Inferior parietal cortex (tissue), 1 donor: ENCODE measurements around the gene WASHC2C.
"Not testable (repeated sequence)": the region's sequence is repeated elsewhere in the genome, so short reads cannot be mapped to it uniquely, and the experiment has no call there.

Experiments
- DNase-seq: peaks from one replicate; pipeline ENCODE4 v3.0.0-alpha.2; 2016; ENCODE audit errors: extremely low spot score

WASHC2C gene

DNA sequence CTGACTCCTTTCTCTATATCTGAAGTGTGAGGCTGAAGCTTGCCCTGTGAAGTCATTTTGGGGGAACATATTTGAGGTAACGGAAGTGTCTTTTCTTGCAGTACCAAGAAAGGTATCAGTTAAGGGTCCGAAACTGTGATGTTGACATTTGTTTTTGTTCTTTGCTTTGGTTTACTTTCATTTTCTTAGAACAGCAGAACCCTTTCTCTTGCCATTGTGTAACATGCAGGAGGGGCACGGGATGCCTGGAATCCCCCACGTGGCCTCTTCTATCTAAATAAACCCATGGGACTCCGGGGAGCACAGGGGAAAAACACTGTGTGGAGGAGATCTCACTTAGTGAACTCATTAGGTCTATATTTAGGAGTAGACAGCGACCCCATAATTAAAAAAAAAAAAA, 34.6 kb downstream of the WASHC2C start:
- DNase-seq: not testable (repeated sequence)

DNA sequence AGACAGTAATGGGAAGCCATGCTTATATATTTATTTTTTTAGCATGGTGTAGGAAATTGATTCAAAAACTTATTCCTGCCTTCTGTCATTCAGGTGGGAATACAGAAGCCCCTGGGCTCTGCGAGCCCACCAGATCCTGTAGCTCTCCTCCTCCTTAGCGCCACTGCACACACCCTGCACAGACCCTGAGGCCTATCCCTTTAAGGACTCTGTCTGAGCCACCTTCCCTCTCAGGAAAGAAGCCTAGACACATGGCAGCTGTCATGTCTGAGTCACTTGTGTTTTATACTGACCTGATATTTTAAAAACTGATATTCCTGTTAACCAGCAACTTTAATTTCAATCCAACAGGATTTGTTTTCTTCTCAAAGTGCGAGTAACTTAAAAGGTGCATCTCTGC, 36.0 kb downstream of the WASHC2C start:
- DNase-seq: not testable (repeated sequence)

DNA sequence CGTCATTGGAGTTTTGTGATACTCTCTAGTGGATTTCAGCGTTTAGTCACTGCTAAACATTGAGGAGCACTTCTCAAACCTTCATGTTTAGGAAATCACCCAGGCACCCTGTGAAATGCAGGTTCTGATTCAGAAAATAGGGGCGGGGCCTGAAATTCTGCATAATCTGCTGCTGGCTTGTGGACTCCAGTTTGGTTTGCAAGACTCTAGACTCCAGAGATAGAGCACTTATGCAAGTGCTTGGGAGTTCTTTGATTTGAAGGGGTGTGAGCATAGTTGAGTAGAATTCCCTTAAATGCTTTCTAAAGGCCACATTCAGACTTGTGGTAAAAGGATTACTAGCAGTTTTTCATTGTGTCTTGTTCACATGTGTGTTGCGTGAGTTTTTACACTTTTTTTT, 41.3 kb downstream of the WASHC2C start:
- DNase-seq: not testable (repeated sequence)

DNA sequence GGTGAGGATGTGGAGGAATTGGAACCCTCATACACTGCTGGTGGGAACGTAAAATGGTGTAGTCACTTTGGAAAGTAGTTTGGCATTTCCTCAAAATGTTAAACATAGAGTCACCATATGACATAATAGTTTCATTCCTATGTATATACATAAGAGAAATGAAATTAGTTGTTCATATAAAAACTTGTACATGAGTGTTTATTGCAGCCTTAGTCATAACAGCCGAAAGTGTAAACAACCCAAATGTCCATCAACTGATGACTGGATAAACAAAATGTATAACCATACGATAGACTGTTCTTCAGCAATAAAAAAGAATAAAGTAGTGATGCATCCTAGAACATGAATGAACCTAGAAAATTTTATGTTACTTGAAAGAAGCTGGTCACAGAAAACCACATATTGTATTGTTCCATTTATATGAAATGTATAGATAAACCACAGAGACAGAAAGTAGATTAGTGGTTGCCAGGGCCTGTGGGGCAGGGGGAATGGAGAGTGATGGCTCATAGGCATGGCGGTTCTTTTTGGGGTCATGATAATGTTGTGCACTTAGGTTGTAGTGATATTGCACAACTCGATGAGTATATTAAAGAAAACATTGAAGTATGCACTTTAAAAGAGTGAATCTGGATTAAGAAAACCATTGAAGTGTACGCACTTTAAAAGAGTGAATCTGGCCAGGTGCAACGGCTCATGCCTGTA, 44.8 kb downstream of the WASHC2C start:
- not testable (repeated sequence) for DNase-seq

DNA sequence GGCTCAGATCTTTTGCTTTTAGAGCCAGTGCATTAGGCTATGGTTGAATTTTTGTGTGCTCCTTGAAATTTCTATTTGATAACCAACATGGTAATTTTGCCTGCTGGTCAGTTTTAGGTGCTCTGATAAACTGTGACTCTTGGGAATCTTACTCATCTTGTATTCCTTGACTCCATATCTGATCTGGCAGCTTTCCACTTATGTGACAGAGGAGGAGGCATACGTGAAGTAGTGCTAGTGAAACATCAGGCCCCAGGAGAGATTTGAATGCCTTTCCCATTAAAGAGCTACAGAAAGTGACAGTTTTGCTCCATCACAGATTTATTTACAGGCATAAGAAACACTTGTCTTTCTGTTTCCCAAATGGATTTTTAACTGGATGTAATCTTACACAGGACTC, 59.2 kb downstream of the WASHC2C start:
- DNase-seq: not testable (repeated sequence)

DNA sequence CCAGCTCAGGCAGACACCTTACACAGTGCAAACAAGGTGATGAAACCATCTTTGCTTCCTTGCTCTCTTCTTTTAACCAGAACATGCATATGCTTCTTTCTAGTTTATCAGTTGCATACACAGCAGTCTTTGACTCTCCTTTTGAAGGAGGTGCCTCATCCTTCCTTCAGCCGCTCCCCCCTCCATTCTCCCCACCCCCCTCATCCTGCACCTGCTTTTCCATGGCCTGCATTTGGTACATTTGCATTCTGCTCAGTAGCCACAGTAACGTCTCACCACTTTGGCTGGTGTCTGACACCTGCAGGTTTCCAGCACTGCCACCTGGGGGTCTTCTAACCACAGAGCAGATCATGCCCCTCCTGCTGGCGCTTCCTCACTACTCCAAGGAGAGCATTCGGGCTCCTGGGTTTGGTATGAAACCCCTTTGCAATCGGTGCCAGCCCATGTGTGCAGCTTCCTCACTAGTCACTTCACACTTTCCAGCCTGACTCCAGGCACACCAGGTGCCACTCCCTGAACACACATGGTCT, 60.2 kb downstream of the WASHC2C start:
- not testable (repeated sequence) for DNase-seq

DNA sequence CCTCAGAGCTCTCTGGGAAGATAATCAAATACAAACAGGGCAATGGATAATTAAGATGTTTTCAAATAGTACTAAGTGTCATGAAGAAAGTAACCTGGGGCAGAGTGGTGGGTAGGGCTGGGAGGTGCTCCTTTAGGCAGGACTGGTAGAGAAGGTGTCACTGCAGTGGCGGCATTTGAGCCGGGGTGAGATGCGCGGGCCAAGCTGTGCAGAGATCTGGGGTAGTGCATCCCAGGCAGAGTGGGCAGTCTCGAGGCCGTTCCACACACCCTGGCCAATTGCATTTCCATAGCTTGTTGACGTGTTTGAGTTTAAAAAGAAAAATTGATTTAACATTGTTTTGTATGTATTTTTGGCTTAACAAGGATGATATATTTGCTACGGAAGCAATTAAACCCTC, 62.9 kb downstream of the WASHC2C start:
- not testable (repeated sequence) for DNase-seq

DNA sequence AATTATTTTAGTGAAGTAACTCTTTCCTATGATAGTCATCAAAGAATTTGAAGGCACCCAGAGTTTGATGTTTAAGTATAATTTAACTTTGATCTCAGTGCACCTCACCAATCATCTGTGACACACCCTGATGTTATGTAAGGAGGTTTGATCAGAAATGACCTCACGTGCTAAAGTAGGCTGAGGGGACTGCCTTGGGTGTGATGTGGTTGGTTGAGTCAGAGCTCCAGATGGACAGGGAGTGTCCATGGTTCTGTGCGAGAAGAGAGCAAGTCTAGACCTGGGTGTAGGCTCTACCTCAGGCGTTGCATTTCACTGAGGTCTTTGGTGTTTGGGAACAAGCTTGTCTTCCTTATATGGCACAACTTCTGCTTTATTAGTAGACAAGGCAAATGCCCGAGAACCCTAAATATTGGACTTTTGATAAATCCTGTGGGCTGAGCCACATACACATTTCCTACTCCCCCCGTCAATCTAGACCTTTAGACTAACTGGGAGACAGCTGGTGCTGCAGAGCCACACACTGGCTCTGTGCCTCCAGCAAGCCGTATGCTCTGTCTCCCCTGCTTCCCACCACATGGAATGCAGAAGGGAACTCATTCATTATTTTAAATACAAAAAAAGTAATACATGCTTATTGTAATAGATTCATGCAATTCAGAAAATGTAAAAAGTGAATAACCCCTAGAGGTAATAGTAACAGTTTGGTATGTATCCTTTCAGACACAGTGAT, 63.8 kb downstream of the WASHC2C start:
- not testable (repeated sequence) for DNase-seq

- not testable (repeated sequence) for DNase-seq
Measured at GRCh38 chr10:45794761-45795160, 67.7 kb downstream of the WASHC2C start.

GRCh38 chr10:45803060-45804010, 76.3 kb downstream of the WASHC2C start:
- not testable (repeated sequence) for DNase-seq

GRCh38 chr10:45804996-45805395, 77.9 kb downstream of the WASHC2C start:
- DNase-seq: not testable (repeated sequence)

DNA sequence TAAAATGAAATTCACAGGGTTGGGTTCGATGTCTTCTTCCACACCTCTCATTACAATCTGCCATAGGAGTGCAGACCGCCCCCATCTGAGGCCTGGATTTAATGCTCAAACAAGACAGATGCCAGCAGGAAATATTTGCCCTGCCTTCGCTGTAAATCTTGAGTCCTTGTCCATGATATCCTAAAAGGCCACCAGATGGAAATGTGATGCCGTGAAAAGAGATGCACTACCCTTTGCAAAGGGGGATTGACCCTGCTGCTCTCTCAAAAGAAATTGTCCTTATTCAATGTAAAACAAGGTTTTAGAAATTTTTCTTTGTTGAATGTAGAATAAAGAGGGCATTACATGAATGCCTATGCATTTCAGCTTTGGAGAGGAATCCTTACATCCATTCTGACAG, 82.8 kb downstream of the WASHC2C start:
- peak; percentile 11 for DNase-seq

GRCh38 chr10:45811075-45811474, 84.0 kb downstream of the WASHC2C start:
- no peak for DNase-seq

DNA sequence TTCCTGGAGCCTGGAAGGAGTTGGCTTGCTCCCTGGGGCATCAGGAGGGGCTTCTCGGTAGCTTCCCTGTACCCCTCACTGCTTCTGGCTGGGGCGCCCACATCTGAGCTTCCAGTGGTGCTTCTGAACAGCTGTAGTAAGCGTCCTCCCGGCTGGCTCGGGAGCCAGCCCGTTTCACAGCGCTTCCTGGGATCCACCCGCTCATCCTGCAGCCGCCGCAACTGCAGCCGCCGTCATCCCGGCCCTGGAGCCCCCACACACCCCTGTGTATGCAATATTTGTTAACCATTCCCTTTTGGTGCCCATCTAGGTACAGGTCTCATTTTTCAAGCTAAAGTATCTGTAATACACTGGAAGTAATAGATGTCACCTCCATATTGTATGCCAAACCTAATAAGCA, 85.9 kb downstream of the WASHC2C start:
- not testable (repeated sequence) for DNase-seq

DNA sequence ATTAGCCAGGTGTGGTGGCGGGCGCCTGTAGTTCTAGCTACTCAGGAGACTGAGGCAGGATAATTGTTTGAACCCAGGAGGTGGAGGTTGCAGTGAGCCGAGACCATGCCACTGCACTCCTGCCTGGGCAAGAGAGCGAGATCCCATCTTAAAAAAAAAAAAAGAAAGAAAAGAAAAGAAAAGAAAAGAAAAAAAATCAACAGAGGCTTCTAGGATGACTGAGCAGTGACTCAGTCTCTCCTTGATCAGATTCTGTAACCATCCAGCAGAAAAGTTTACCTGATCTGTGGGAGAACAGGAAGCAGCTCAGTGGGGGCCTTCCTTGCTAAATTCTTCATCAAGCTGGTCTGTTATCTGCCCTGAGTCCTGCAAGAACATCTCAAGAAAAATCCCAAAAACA, 87.1 kb downstream of the WASHC2C start:
- DNase-seq: not testable (repeated sequence)

DNA sequence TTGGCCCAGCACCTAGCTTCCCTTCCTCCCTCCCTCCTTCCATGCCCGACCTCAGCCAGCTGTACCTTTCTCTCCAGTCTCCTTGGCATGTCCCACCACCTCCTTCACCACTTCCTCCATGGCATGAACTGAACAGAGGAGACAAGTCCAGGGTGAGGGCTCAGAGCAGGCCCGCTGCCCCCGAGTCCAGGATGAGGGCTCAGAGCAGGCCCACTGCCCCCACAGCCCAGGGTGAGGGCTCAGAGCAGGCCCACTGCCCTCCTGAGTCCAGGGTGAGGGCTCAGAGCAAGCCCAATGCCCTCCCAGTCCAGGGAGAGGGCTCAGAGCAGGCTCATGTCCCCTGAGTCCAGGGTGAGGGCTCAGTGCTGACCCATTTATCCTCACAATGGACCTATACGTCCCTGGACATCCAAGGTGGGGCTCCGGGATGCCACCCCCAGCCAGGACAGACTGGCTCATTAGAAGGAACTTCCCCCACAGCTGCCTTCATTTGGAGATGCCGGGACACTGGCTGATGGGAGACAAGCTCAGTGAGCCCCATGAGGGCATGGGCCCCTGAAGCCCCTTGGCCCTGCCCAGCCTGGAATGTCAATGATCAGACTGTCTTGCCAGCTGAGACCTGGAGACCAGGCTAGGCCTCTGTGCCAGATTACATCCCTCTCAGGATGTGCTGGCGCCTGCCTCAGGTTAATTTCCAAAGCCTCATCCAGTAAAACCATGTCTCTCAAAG, 90.2 kb downstream of the WASHC2C start:
- DNase-seq: no peak

DNA sequence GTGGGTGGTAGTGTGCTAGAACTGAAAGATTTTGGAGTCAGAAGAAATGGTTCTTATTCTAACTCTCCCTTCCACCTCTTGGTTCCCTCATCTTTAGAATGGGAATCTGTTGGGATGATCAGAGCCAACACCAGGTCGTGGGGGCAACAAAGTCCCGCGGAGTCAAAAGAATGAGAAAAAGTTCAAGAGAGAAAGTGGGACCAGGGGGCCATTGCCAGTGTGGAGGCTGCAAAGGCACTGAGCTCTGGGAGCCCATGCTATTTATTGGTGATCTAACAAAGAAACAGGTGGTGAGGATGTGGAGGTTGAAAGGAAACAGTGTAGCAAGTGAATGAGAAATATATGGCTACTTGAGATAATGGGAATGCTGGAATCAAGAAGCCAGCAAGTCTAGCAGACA, 90.8 kb downstream of the WASHC2C start:
- DNase-seq: no peak

DNA sequence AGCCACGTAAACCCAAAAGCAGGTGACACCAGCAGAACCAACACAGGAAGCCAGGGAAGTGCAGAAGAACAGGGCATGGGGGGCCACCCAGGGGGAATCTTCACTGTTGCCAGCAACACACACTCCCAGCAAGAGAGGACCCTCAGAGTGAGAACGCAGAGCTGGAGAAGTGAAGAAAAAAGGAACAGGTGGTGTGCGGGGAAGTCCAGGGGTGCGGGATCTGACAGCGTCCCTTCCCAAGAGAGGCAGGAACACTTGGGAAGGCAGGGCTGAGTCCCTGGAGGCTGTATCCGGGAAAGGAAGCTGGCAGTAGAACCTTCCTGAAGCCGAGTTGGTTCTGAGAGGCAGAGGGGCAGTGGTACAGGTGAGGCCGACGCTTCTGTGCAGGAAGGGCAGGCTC, 92.5 kb downstream of the WASHC2C start:
- DNase-seq: no peak

DNA sequence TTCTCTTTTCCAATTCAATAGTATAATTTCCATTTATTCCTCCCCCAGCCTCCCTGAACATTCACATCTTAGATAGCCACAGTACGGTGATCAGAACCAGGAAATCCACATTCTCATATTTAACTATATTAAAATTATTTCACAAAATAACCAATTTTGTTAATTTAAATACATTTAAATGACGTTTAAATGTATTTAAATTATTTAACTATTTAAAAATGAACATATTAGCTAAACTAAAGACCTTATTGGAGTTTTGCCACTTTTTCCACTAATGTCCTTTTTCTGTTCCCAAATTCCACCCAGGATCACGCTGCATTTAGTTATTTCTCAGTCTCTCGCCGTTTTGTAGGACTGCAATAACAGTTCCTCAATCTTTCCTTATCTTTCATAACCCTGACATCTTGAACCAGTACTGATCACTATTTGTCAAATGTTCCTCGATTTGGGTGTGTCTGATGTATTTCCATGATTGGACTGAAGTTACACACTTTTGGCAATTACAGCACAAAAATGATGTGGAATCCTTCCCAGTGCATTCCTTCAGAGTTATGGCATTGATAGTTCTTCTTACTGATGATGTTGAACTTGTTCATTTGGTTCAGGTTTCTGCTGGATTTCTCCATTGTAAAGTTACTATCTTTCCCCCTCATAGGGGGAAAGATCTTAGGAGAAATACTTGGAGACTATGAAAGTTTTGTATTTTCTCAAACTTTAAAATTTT, 93.2 kb downstream of the WASHC2C start:
- DNase-seq: not testable (repeated sequence)

DNA sequence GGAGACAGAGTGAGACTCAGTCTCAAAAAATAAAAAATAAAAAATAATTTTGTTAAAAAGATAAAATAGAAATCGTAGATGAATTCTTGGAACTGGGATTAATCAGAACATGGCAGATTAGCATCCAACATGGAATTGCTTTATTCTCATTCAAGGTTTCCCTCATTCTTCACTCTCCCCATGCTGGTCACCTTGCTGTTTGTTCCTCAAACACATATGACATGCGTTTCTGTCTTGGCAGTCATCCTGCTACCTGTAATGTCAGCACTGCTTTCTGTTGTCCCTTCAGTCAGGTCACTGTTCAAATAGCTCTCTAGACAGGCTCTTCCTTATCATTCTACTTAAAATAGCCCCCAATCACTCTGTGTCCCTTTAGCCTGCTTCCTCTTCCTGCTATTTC, 95.9 kb downstream of the WASHC2C start:
- DNase-seq: not testable (repeated sequence)
